Keratinocyte (primary cell): ENCODE results near the gene UCHL5. TPM values are rescaled to one million over a fixed set of nuclear protein-coding genes. Genes with fewer than 3 reads are reported as not detected.

ENCODE experiments used
- DNase-seq: peaks from one replicate; pipeline ENCODE4 v3.0.0-alpha.2; 2011; ENCODE audit warnings: low read depth, missing footprints, low spot score
- FAIRE-seq: peaks from 2 replicates; lab custom pipeline; 2011; peaks lifted over from hg19 to GRCh38; lab: Jason Lieb, UNC
- H2AFZ ChIP-seq: 2 replicates; pipeline ENCODE4 v1.6.0; 2012; ENCODE audit warnings: low read length, control low read depth, inconsistent platforms; ENCODE audit not compliant: control insufficient read depth
- H3K27ac ChIP-seq: 2 replicates; pipeline ENCODE4 v1.5.1; 2011; ENCODE audit warnings: low read length; ENCODE audit not compliant: control insufficient read depth, insufficient read depth
- H3K27me3 ChIP-seq: 3 replicates; pipeline ENCODE4 v1.6.0; 2011; ENCODE audit warnings: low read length; ENCODE audit not compliant: control insufficient read depth, insufficient read depth; ENCODE audit errors: extremely low read depth
- H3K36me3 ChIP-seq, 2 experiments: 2 replicates in 1 of 2; 3 replicates in 1 of 2; pipeline ENCODE4 v1.5.1; 2011; ENCODE audit warnings: low read length in 2 of 2, mild to moderate bottlenecking in 1 of 2; ENCODE audit not compliant: control insufficient read depth in 2 of 2, insufficient read depth in 2 of 2; ENCODE audit errors: extremely low read depth in 1 of 2
- H3K4me1 ChIP-seq: 3 replicates; pipeline ENCODE4 v1.5.1; 2011; ENCODE audit warnings: low read length; ENCODE audit not compliant: control insufficient read depth, insufficient read depth; ENCODE audit errors: extremely low read depth
- H3K4me2 ChIP-seq: 3 replicates; pipeline ENCODE4 v1.6.0; 2011; ENCODE audit warnings: low read depth, low read length; ENCODE audit not compliant: control insufficient read depth, insufficient read depth; ENCODE audit errors: extremely low read depth
- H3K4me3 ChIP-seq, 3 experiments: fragments of 200-600 bp in 1 of 3; sonication (generic) in 1 of 3; 2 replicates in 2 of 3; 3 replicates in 1 of 3; pipeline ENCODE4 v1.5.1; 2011 to 2016; ENCODE audit warnings: low read length in 3 of 3, mild to moderate bottlenecking in 3 of 3, control low read depth in 2 of 3, inconsistent platforms in 1 of 3, low read depth in 1 of 3, mixed read lengths in 1 of 3, mixed run types in 1 of 3, moderate library complexity in 1 of 3; ENCODE audit not compliant: control insufficient read depth in 2 of 3, insufficient read depth in 2 of 3; ENCODE audit errors: extremely low read depth in 1 of 3
- H3K79me2 ChIP-seq: 2 replicates; pipeline ENCODE4 v1.6.0; 2012; ENCODE audit warnings: low read length; ENCODE audit not compliant: control insufficient read depth, insufficient read depth
- H3K9ac ChIP-seq: 3 replicates; pipeline ENCODE4 v1.6.0; 2011; ENCODE audit warnings: low read length; ENCODE audit not compliant: control insufficient read depth, insufficient read depth; ENCODE audit errors: extremely low read depth
- H3K9me1 ChIP-seq: 3 replicates; pipeline ENCODE4 v1.6.0; 2011; ENCODE audit warnings: low read length; ENCODE audit not compliant: control insufficient read depth, insufficient read depth; ENCODE audit errors: extremely low read depth
- H3K9me3 ChIP-seq: 2 replicates; pipeline ENCODE4 v1.5.1; 2012; ENCODE audit warnings: low read depth, low read length; ENCODE audit not compliant: control insufficient read depth
- H4K20me1 ChIP-seq: 3 replicates; pipeline ENCODE4 v1.6.0; 2011; ENCODE audit warnings: low read length; ENCODE audit not compliant: control insufficient read depth, insufficient read depth; ENCODE audit errors: extremely low read depth
- EZH2 ChIP-seq: IDR thresholded peaks from one replicate; pipeline ENCODE4 v1.6.1; 2012; ENCODE audit warnings: inconsistent platforms, mild to moderate bottlenecking, low read length, moderate library complexity
- dilution Hi-C: fragments of 300-500 bp; cut with MboI; formaldehyde crosslinking; loops from one replicate; pipeline ENCODE4 v1.7.0; 2020; ENCODE audit warnings: low sequenced_read_pairs; ENCODE audit not compliant: extremely low pct_ligation_motif_present
- polyA plus RNA-seq, 5 experiments: library from polyadenylated mRNA; depleted of rRNA in 3 of 5; stranded (reverse) in 3 of 5; stranded (forward) in 1 of 5; unstranded in 1 of 5; fragments of >200 nt; gene quantifications; 1 replicate in 1 of 5; 2 replicates in 3 of 5; 3 replicates in 1 of 5; pipeline versions ENCODE4 v1.2.1 to v1.2.3, GENCODE V29; 2011 to 2012; ENCODE audit warnings: missing spikeins in 2 of 5, low read depth in 1 of 5, low replicate concordance in 1 of 5
- TF ChIP-seq, protein P1 (sequence below), 3 experiments: IDR thresholded peaks in 1 of 3; conservative IDR thresholded peaks in 1 of 3; optimal IDR thresholded peaks in 1 of 3; 2 replicates in 2 of 3; 3 replicates in 1 of 3; pipeline versions ENCODE3 to v1.5.1; 2011; ENCODE audit warnings: low read length in 3 of 3, mild to moderate bottlenecking in 3 of 3, moderate library complexity in 2 of 3, control low read depth in 1 of 3, inconsistent platforms in 1 of 3; ENCODE audit not compliant: insufficient read depth in 2 of 3; ENCODE audit errors: extremely low read depth in 1 of 3

UCHL5 gene
- polyA plus RNA-seq, 1 donor (not counting 4 experiments of a cell fraction or from before 2014, with no cell fraction given), result 53.7 TPM

- no peaks in the 10 kb centered on the region for H3K27me3 ChIP-seq
- dilution Hi-C loops, result no loop called here
- FAIRE-seq (no peak), DNase-seq (no peak)
- peaks cover 85% of the 10 kb centered on the region for H3K79me2 ChIP-seq
- no peaks in the 10 kb centered on the region for H4K20me1 ChIP-seq
- peak overlapping the region; percentile 74 to 98 (median 82) for H3K4me3 ChIP-seq
- H3K27ac ChIP-seq, result peak overlapping the region; percentile 94
- no peaks in the 10 kb centered on the region for H3K9me1 ChIP-seq
- H3K36me3 ChIP-seq, result peaks cover 0 to 3% of the 10 kb centered on the region in 2 experiments
- no peaks in the 10 kb centered on the region for H3K9me3 ChIP-seq
- H3K4me1 ChIP-seq, result peaks cover 18% of the 10 kb centered on the region
- peak overlapping the region; percentile 99 for H2AFZ ChIP-seq
- no peak for TF ChIP-seq EZH2
- TF ChIP-seq, protein P1, sequence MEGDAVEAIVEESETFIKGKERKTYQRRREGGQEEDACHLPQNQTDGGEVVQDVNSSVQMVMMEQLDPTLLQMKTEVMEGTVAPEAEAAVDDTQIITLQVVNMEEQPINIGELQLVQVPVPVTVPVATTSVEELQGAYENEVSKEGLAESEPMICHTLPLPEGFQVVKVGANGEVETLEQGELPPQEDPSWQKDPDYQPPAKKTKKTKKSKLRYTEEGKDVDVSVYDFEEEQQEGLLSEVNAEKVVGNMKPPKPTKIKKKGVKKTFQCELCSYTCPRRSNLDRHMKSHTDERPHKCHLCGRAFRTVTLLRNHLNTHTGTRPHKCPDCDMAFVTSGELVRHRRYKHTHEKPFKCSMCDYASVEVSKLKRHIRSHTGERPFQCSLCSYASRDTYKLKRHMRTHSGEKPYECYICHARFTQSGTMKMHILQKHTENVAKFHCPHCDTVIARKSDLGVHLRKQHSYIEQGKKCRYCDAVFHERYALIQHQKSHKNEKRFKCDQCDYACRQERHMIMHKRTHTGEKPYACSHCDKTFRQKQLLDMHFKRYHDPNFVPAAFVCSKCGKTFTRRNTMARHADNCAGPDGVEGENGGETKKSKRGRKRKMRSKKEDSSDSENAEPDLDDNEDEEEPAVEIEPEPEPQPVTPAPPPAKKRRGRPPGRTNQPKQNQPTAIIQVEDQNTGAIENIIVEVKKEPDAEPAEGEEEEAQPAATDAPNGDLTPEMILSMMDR (optimal IDR thresholded peaks at IDR 0.05 in 1 of 3, IDR thresholded peaks at IDR 0.05 in 1 of 3, conservative IDR thresholded peaks at IDR 0.05 in 1 of 3; ENCODE audit: extremely low read depth in 1 of 3, insufficient read depth in 2 of 3, low read length in 3 of 3), result no peak
- H3K4me2 ChIP-seq, result peak overlapping the region; percentile 99
- peak overlapping the region; percentile 98 for H3K9ac ChIP-seq
Measured at GRCh38 chr1:193060115-193060403, 899 bp upstream of the UCHL5 start.

DNA sequence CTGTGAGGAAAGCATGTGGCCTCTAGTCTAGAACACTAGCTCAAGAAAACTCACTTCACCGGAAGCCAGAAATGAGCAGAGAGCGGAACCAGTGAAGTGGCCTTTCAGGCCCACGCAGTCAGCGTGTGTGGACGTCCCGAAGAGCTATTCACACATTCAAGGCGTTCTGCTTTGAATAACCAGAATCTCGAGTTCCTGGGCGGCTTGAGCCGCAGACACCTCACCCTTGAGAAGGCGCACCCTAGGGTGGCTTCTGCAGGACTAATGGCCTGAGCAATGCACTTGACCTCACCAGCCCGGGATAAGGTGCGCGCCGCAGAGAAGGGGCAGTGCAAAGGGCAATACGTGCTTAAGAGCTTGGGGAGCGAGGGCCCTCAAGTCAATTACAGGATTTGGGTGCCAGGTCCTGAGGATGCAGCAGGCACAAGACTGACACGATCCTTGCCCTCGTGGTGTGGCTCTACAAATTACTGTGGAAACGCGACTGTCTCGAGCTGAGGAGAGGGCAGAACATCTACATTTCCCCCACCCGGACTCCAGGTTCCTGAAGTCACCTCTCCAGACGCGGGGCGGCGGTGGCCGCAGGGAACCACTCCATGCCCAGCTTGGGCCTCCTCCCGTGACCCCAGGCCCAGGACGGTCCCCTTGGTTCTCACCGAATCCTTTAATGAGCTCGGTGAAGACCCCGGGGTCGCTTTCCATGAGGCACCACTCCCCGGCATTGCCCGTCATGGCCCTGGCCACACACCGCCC, 455 bp downstream of the UCHL5 start:
- Histone ChIP-seq H3K4me1 (peaks cover 18% of the 10 kb centered on the region), H3K79me2 (peaks cover 86% of the 10 kb centered on the region), H3K36me3 (peaks cover 0 to 3% of the 10 kb centered on the region in 2 experiments), H3K27me3 (no peaks in the 10 kb centered on the region), H4K20me1 (no peaks in the 10 kb centered on the region), H2AFZ (peak overlapping the region; percentile 82), H3K9ac (peak overlapping the region; percentile 98), H3K9me1 (no peaks in the 10 kb centered on the region), H3K4me2 (peak overlapping the region; percentile 98), H3K4me3 (peak overlapping the region; percentile 74 to 98 (median 82)), H3K27ac (peak overlapping the region; percentile 94), H3K9me3 (no peaks in the 10 kb centered on the region)
- DNase-seq (no peak), FAIRE-seq (peak; percentile 39)
- TF ChIP-seq EZH2, result no peak
- TF ChIP-seq, protein P1 (optimal IDR thresholded peaks at IDR 0.05 in 1 of 3, IDR thresholded peaks at IDR 0.05 in 1 of 3, conservative IDR thresholded peaks at IDR 0.05 in 1 of 3; ENCODE audit: extremely low read depth in 1 of 3, insufficient read depth in 2 of 3, low read length in 3 of 3), result no peak
- dilution Hi-C loops, result no loop called here
